Right lung (tissue), 5 donors: ENCODE measurements around the gene LILRB5. TPM values are rescaled to one million over a fixed set of nuclear protein-coding genes. Genes with fewer than 3 reads are reported as not detected.
"Not testable (repeated sequence)": the region's sequence is repeated elsewhere in the genome, so short reads cannot be mapped to it uniquely, and the experiment has no call there.

Experiments
- DNase-seq, 2 donors: peaks; one replicate each; pipeline ENCODE4 v3.0.0-alpha.2; 2013
- polyA plus RNA-seq, 5 donors: library from polyadenylated mRNA; unstranded; fragments of 120-200 nt; gene quantifications; one replicate each; pipeline versions ENCODE4 v1.2.1 to v1.2.3, GENCODE V29; 2013; ENCODE audit warnings: inconsistent platforms in 1 of 5, low replicate concordance in 1 of 5; ENCODE audit not compliant: insufficient read length in 5 of 5, insufficient read depth in 1 of 5

LILRB5 gene
- polyA plus RNA-seq, 5 donors, result 3.9 to 5.0 (median 4.8) TPM

DNA sequence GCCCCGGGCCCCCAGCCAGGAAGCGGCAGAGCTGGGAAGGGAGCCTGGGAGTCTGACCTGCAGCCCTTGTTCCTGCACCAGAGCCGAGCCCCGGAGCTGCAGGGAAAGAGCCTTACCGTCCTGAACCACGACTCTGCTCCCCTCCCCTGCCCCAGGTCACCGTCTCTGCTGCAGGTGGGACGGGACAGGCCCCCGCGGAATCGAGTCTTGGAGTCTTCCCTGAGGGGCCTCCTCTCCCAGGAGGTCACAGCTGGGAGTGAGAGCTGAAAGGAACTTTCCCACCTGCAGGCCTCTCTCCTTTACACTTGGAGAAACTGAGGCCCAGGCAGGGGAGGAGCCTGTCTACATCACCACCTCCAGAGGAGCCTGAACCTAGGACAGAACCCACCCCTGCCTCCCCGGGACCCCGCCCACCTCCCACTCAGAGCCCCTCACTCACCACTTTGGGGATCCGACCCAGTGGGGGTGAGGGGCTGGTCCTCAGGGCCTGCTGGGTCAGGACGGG is 20.1 kb upstream of the LILRB5 start:
- DNase-seq, result not testable (repeated sequence)

GRCh38 chr19:54275951-54276350 is 18.9 kb upstream of the LILRB5 start:
- DNase-seq, result no peak

DNA sequence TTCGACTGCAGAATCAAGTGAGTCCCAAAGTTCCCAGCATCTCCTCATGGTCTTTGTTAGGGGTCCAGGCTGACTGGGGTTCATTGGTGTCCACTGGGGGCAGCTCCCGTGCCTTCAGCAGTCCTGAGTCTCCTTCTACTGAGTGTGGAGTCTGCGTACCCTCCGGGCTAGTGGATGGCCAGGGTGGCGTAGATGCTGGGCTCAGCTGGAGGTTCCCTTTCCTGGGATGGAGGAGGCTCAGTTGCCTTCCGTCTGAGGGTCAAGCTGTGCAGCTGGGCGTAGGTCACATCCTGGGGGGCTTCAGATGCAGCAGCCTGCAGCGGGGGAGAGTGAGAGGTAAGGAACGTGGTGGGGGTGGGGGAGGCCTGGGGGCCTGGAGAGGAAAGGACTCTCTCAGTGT is 17.4 kb upstream of the LILRB5 start:
- not testable (repeated sequence) for DNase-seq

- DNase-seq, result no peak
Observed at GRCh38 chr19:54273821-54274220, 16.7 kb upstream of the LILRB5 start.

- not testable (repeated sequence) for DNase-seq
Observed at GRCh38 chr19:54272181-54272580, 15.1 kb upstream of the LILRB5 start.

DNA sequence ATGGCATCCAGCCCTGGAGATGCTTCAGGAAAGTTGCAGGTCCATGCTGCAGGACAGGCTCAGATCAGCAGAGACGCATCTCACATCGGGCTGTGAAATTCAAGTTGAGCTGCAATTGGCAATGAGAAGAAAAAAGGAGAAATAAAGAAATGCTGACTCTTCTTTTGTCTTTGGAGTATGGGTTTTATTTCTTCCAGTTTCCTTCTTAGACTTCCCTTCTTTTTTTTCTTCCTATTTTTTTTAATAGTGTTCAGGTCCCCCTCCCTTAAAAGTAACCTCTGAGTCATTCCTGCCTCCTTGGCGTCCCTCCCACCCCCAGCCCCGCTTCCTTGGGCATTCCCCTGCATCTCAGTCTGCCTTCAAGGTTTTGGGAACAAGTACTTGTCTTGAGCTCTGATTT is 14.5 kb upstream of the LILRB5 start:
- DNase-seq, result not testable (repeated sequence)

DNA sequence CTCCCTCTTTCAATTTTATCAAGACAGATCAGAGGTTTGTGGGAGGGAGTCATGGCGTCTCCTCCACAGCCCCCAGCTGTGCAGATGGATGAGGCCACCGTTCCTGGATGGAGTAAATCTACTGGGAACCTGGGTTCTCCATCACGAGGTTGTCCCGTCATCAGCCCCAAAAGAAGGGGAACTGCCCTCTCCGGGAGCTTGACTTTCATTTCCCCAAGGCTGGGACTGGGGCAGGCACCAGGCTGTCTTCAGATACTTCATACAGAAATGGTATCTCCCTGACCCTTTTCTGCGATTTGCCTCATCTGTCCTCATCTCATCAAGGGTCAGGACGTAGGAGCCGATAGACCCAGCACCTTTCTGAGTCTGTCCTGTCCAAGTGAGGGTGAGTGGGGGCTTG is 14.0 kb upstream of the LILRB5 start:
- DNase-seq, result no peak

DNA sequence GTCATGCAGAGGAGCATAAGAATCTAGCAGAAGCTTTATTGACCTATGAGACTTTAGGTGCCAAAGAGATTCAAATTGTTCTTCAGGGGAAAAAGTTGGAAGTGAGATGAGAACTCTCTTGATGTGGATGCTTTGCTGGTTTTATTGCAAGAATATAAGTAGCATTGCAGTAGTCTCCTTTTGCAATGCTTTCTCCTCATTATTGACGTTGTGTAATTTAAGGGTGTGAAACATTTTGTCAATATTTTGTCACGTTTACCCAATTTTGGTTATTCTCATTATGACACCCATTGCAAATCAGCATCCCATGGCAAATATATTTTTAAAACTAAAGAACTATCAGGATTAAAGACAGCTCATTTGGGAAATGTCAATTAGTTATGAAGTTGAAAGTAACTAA is 11.9 kb upstream of the LILRB5 start:
- no peak for DNase-seq

- peak; percentile 38 to 45 for DNase-seq
Observed at GRCh38 chr19:54266133-54266532, 9.1 kb upstream of the LILRB5 start.

GRCh38 chr19:54262470-54262869 is 5.4 kb upstream of the LILRB5 start:
- no peak for DNase-seq

- no peak for DNase-seq
Observed at GRCh38 chr19:54262066-54262465, 5.0 kb upstream of the LILRB5 start.

DNA sequence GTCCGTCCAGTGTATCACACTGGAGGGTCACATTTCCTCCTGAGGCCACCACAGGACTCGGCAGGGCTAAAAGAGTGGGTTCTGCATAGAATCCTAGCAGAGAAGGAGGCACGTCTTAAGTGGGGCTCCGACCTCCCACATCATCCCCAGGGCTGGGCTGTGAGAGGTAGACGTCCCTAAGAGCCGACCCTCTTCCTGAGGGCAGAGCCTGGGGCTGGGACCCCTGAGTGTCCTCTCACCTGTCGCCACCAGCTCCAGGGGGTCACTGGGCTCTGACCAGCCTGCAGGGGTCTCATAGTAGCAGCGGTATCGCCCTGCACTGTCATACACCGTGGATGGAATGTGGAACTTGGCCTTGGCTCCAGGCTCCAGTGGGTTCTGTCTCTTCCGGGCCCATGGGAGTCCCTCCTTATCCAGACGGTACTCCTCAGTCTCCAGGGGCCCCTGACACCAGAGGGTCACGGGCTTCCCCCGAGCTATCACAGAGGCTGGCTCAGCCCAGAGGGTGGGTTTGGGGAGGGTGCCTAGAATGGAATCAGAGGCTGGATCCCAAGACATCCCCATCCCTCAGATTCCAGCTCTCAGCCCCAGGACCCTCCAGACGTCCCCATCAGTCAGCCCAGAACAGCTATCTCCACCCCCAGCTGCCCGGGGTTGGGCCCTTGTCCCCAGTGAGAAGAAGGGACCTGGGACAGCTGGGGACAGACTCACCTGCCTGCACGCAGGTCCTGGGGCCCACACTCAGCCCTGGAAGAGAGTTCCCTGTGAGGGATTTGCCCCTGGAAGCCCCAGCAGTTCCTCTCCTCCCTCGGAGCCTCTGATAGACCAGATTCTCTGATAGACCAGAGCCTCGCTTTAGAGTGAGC is 590 bp downstream of the LILRB5 start:
- DNase-seq, result no peak

GRCh38 chr19:54255105-54255775 is 1.8 kb downstream of the LILRB5 start:
- DNase-seq, result no peak

GRCh38 chr19:54254195-54254906 is 2.7 kb downstream of the LILRB5 start:
- DNase-seq, result no peak

GRCh38 chr19:54253331-54254194 is 3.5 kb downstream of the LILRB5 start:
- no peak for DNase-seq

DNA sequence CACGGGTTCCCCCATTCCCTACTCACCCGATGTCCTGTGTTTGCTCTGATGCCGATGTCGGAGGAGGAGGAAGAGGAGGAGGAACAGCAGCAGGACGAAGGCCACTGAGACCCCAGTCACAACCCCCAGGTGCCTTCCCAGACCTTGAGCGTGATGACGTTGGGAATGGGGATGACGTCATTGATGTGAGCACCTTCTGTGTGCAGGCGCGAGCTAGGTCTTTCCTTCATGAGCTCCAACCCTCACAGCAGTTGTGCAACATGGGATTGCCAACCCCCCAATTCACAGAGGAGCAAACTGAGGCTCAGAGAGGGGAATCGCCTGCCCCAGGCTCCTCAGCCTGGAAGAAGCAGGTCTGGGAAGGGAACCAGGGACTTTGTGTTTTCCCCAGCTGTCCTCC is 4.2 kb downstream of the LILRB5 start:
- no peak for DNase-seq

DNA sequence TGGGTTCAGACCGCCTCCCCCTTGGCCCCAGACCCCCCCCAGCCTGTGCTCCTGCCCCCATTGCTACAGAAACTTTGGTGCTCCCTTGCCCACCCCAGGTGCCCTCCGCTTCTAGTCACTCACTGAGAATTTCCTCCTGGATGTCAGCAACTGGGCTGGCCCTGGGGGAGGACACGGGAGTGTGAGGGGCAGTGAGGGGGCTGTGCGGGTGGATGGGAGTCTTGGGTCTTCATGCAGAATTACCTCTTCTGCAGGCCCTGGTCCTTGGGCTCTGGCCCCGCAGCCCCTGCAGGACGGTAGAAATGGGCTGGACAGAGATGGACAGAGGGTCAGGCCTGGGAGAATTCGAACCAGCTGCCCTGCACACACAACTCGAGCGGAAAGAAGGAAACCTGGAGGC is 4.8 kb downstream of the LILRB5 start:
- no peak for DNase-seq

DNA sequence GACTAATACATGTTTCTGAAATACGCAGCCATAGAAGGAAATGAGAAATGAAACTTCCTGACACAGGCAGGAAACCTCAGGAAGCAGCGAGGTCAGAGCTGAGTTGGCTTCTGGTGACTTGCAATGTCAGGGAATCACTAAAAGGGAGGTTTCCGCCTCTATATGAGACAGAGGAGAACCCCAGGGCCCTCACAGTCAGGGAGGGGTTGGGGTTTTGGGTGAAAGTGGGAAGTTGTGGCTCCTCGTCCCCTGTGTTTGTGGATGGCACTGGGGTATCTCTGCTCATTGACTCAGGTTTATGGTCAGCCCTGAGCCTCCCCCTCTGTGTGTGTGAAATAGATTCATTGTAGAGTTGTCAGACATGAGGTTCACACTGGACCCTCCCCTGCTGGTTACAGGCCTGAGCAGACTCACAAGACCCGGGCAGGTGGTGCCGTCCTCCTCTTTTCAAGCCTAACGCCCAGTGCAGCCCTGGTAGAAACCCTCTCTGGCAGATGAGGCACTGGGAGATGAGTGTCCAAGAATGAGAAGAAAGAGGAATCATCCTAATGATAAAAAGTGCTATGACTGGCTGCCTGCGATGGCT is 9.0 kb downstream of the LILRB5 start:
- DNase-seq, result no peak

DNA sequence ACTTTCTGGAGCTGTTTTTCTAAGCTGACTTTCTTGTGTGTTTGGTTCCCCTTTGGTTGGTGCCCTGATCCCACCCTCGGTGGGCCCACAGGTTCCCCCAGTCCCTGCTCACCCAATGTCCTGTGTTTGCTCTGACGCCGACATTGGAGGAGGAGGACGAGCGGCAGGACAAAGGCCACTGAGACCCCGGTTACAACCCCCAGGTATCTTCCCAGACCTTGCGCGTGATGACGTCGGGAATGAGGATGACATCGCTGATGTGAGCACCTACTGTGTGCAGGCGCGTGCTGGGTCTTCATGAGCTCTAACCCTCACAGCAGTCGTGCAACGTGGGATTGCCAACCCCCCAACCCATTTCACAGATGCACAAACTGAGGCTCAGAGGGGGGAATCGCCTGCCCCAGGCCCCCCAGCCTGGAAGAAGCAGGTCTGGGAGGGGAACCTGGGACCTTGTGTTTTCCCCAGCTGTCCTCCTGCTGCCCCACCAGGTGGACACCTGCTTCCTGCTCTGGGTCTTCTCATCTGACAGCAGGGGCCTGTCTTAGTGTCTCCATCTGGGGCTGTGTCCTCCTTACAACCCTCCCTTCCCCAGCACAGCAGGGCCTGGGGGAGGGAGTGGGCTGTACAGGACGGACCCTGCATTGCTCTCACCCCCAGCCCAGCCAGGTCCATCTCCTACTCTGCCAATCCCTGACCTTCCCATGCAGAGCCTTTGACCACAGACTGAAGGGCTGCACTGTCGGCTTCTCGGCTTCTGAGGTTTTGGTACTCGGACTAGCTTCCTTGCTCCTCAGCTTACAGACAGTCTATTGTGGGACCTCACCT is 9.8 kb downstream of the LILRB5 start:
- DNase-seq, result no peak

DNA sequence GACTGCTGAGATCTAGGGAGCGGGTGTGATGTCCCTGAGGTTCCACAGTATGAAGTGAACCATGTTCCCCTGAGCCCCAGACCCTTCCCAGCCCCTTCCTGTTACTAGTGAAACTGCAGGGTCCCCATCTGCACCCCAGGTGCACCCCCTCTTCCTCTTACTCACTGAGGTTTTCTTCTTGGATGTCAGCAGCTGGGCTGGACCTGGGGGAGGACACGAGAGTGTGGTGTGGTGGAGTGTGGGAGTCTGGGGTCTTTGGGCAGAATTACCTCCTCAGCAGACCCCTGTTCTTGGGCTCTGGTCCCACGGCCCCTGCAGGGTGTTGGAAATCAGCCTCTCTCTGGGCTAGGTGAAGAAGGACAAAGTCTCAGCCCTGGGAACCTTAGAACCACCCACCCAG is 11.1 kb downstream of the LILRB5 start:
- DNase-seq, result no peak
